Measurements from ENCODE around the gene WDR70.

- TF ChIP-seq POLR2AphosphoS5 (IDR thresholded peaks at IDR 0.05) = no peak
- TF ChIP-seq CTCF (IDR thresholded peaks at IDR 0.05) = no peak
- no peak for TF ChIP-seq POLR2A (IDR thresholded peaks at IDR 0.05)
These were observed 225.2 kb downstream of the WDR70 start for GRCh38 chr5:37604290-37604689.

Measured in transverse colon (tissue), 4 donors.